Trophoblast cell (in vitro differentiated cells and primary cell): ENCODE data around the gene CCT3.
A peak's percentile ranks its signal among the peaks of the same experiment; 100 is the strongest.

Experiments
- DNase-seq, 2 donors: peaks; one replicate each; pipeline ENCODE4 v3.0.0-alpha.2; 2016
- H2AFZ ChIP-seq: 2 replicates; pipeline ENCODE4 v1.6.1; 2013; ENCODE audit warnings: low read length, moderate library complexity, mild to moderate bottlenecking; ENCODE audit not compliant: insufficient read depth, poor library complexity
- H2AK5ac ChIP-seq: 2 replicates; pipeline ENCODE4 v1.6.1; 2013; ENCODE audit warnings: mild to moderate bottlenecking, low read length
- H2BK120ac ChIP-seq: 2 replicates; pipeline ENCODE4 v1.6.1; 2013; ENCODE audit warnings: low read length, mild to moderate bottlenecking, moderate library complexity; ENCODE audit not compliant: insufficient read depth, poor library complexity
- H2BK12ac ChIP-seq: 2 replicates; pipeline ENCODE4 v1.6.1; 2013; ENCODE audit warnings: mild to moderate bottlenecking, low read length, moderate library complexity
- H2BK5ac ChIP-seq: 2 replicates; pipeline ENCODE4 v1.6.1; 2013; ENCODE audit warnings: low read length, low read depth, moderate library complexity, mild to moderate bottlenecking; ENCODE audit not compliant: poor library complexity
- H3K14ac ChIP-seq: 2 replicates; pipeline ENCODE4 v1.6.1; 2013; ENCODE audit warnings: mild to moderate bottlenecking, low read length
- H3K18ac ChIP-seq: 2 replicates; pipeline ENCODE4 v1.6.1; 2013; ENCODE audit warnings: mild to moderate bottlenecking, low read length
- H3K23ac ChIP-seq: 2 replicates; pipeline ENCODE4 v1.6.1; 2013; ENCODE audit warnings: low read length
- H3K27ac ChIP-seq: 2 replicates; pipeline ENCODE4 v1.5.1; 2013; ENCODE audit warnings: low read depth, mild to moderate bottlenecking, inconsistent platforms, low read length, moderate library complexity
- H3K27me3 ChIP-seq: 2 replicates; pipeline ENCODE4 v1.6.1; 2013; ENCODE audit warnings: inconsistent platforms, mild to moderate bottlenecking, low read length, moderate library complexity; ENCODE audit not compliant: insufficient read depth
- H3K36me3 ChIP-seq, 2 experiments: 1 replicate in 1 of 2; 2 replicates in 1 of 2; pipeline ENCODE4 v1.6.1; 2013; ENCODE audit warnings: low read length in 2 of 2, mild to moderate bottlenecking in 2 of 2, moderate library complexity in 1 of 2; ENCODE audit not compliant: insufficient read depth in 2 of 2, control insufficient read depth in 1 of 2
- H3K4ac ChIP-seq: 2 replicates; pipeline ENCODE4 v1.6.1; 2013; ENCODE audit warnings: low read depth, mild to moderate bottlenecking, low read length, moderate library complexity
- H3K4me1 ChIP-seq, 2 experiments: 1 replicate in 1 of 2; 2 replicates in 1 of 2; pipeline ENCODE4 v1.6.1; 2013; ENCODE audit warnings: low read length in 2 of 2, mild to moderate bottlenecking in 2 of 2, moderate library complexity in 1 of 2; ENCODE audit not compliant: insufficient read depth in 2 of 2, control insufficient read depth in 1 of 2
- H3K4me2 ChIP-seq: 2 replicates; pipeline ENCODE4 v1.6.1; 2013; ENCODE audit warnings: inconsistent platforms, mild to moderate bottlenecking, low read length, moderate library complexity
- H3K4me3 ChIP-seq: 2 replicates; pipeline ENCODE4 v1.5.1; 2013; ENCODE audit warnings: mild to moderate bottlenecking, low read depth, low read length, inconsistent platforms
- H3K79me1 ChIP-seq: one replicate; pipeline ENCODE4 v1.6.1; 2013; ENCODE audit warnings: low read length
- H3K79me2 ChIP-seq: 2 replicates; pipeline ENCODE4 v1.6.1; 2013; ENCODE audit warnings: low read length, mild to moderate bottlenecking; ENCODE audit not compliant: control insufficient read depth, insufficient read depth, poor library complexity
- H3K9ac ChIP-seq: 2 replicates; pipeline ENCODE4 v1.6.1; 2013; ENCODE audit warnings: mild to moderate bottlenecking, low read length
- H3K9me3 ChIP-seq: 2 replicates; pipeline ENCODE4 v1.6.1; 2013; ENCODE audit warnings: low read depth, mild to moderate bottlenecking, control low read depth, inconsistent platforms, low read length; ENCODE audit not compliant: insufficient read depth
- H4K12ac ChIP-seq: 2 replicates; pipeline ENCODE4 v1.6.1; 2013; ENCODE audit warnings: low read depth, mild to moderate bottlenecking, low read length, moderate library complexity
- H4K8ac ChIP-seq: 2 replicates; pipeline ENCODE4 v1.6.1; 2013; ENCODE audit warnings: low read depth, mild to moderate bottlenecking, low read length, moderate library complexity
- H4K91ac ChIP-seq: one replicate; pipeline ENCODE4 v1.6.1; 2013; ENCODE audit warnings: low read depth, mild to moderate bottlenecking, low read length, moderate library complexity
- WGBS: extraction: QIAGEN DNeasy Blood & Tissue Kit; methylation state at CpG from one replicate; pipeline ENCODE4 v1.1.7; 2013; ENCODE audit warnings: missing lambda C conversion rate; ENCODE audit not compliant: insufficient read length, insufficient coverage; ENCODE audit errors: extremely low coverage; 5-methylcytosine and 5-hydroxymethylcytosine counted together

The CCT3 gene

GRCh38 chr1:156382561-156382960 is 44.5 kb upstream of the CCT3 start:
- no peak overlapping the region for H2AK5ac ChIP-seq
- no peak for DNase-seq
- no peak overlapping the region for H3K14ac ChIP-seq
- no peaks in the 10 kb centered on the region for H3K27me3 ChIP-seq
- no peak overlapping the region for H3K4me2 ChIP-seq
- H3K23ac ChIP-seq: no peak overlapping the region
- WGBS: no CpG with 5 or more reads among the region's 7 CpGs
- H3K9me3 ChIP-seq: peaks cover 1% of the 10 kb centered on the region
- H2BK120ac ChIP-seq: no peak overlapping the region
- no peak overlapping the region for H3K9ac ChIP-seq
- no peak overlapping the region for H3K27ac ChIP-seq
- no peak overlapping the region for H4K8ac ChIP-seq
- peaks cover 16 to 20% of the 10 kb centered on the region in 2 experiments for H3K4me1 ChIP-seq
- H2AFZ ChIP-seq: no peak overlapping the region
- no peak overlapping the region for H3K4ac ChIP-seq
- H3K4me3 ChIP-seq: no peak overlapping the region
- H3K79me2 ChIP-seq: no peaks in the 10 kb centered on the region
- H3K36me3 ChIP-seq: peaks cover 13 to 25% of the 10 kb centered on the region in 2 experiments
- no peak overlapping the region for H2BK5ac ChIP-seq
- H3K79me1 ChIP-seq: peaks cover 8% of the 10 kb centered on the region
- H4K12ac ChIP-seq: no peak overlapping the region
- no peak overlapping the region for H2BK12ac ChIP-seq
- no peak overlapping the region for H4K91ac ChIP-seq
- no peak overlapping the region for H3K18ac ChIP-seq

GRCh38 chr1:156379420-156380165 is 41.5 kb upstream of the CCT3 start:
- Histone ChIP-seq H3K4ac (no peak overlapping the region), H4K8ac (peak overlapping the region; percentile 5), H3K79me1 (peaks cover 8% of the 10 kb centered on the region), H3K27ac (peak overlapping the region; percentile 40), H3K4me1 (peaks cover 21 to 24% of the 10 kb centered on the region in 2 experiments), H3K14ac (no peak overlapping the region), H3K4me2 (no peak overlapping the region), H3K4me3 (no peak overlapping the region), H4K12ac (no peak overlapping the region), H2AK5ac (peak overlapping the region; percentile 1), H3K9ac (no peak overlapping the region), H3K18ac (no peak overlapping the region), H2BK12ac (peak overlapping the region; percentile 50), H3K27me3 (no peaks in the 10 kb centered on the region), H4K91ac (peak overlapping the region; percentile 4), H2BK120ac (no peak overlapping the region), H2AFZ (no peak overlapping the region), H2BK5ac (peak overlapping the region; percentile 0), H3K79me2 (no peaks in the 10 kb centered on the region), H3K9me3 (peaks cover 1% of the 10 kb centered on the region), H3K23ac (no peak overlapping the region), H3K36me3 (peaks cover 16 to 25% of the 10 kb centered on the region in 2 experiments)
- no peak for DNase-seq
- no CpG with 5 or more reads among the region's 3 CpGs for WGBS

- H3K79me1 ChIP-seq: peaks cover 8% of the 10 kb centered on the region
- H2BK120ac ChIP-seq: peak overlapping the region; percentile 17
- no peaks in the 10 kb centered on the region for H3K27me3 ChIP-seq
- H3K36me3 ChIP-seq: peaks cover 13 to 21% of the 10 kb centered on the region in 2 experiments
- H3K4me2 ChIP-seq: no peak overlapping the region
- no peak overlapping the region for H3K4me3 ChIP-seq
- peaks cover 1% of the 10 kb centered on the region for H3K9me3 ChIP-seq
- peak overlapping the region; percentile 71 for H4K91ac ChIP-seq
- H3K4me1 ChIP-seq: peaks cover 21 to 24% of the 10 kb centered on the region in 2 experiments
- WGBS: no CpG with 5 or more reads among the region's 6 CpGs
- H3K14ac ChIP-seq: no peak overlapping the region
- H3K27ac ChIP-seq: peak overlapping the region; percentile 65
- H4K12ac ChIP-seq: no peak overlapping the region
- no peak overlapping the region for H3K9ac ChIP-seq
- H3K79me2 ChIP-seq: no peaks in the 10 kb centered on the region
- peak overlapping the region; percentile 66 for H4K8ac ChIP-seq
- no peak overlapping the region for H3K23ac ChIP-seq
- peak overlapping the region; percentile 71 for H2BK12ac ChIP-seq
- H3K18ac ChIP-seq: no peak overlapping the region
- H2AFZ ChIP-seq: no peak overlapping the region
- DNase-seq: no peak
- H2BK5ac ChIP-seq: peak overlapping the region; percentile 43
- no peak overlapping the region for H3K4ac ChIP-seq
- H2AK5ac ChIP-seq: peak overlapping the region; percentile 35
These were observed 40.5 kb upstream of the CCT3 start for GRCh38 chr1:156378557-156378956.

GRCh38 chr1:156376958-156377919 is 39.1 kb upstream of the CCT3 start:
- H2AK5ac ChIP-seq: peak overlapping the region; percentile 63
- H3K4me1 ChIP-seq: peaks cover 21 to 24% of the 10 kb centered on the region in 2 experiments
- H3K79me2 ChIP-seq: no peaks in the 10 kb centered on the region
- H3K4me3 ChIP-seq: no peak overlapping the region
- peak overlapping the region; percentile 40 for H3K14ac ChIP-seq
- H3K27ac ChIP-seq: no peak overlapping the region
- H3K9ac ChIP-seq: no peak overlapping the region
- no peak overlapping the region for H3K4ac ChIP-seq
- H3K36me3 ChIP-seq: peaks cover 10 to 16% of the 10 kb centered on the region in 2 experiments
- H3K79me1 ChIP-seq: peaks cover 8% of the 10 kb centered on the region
- no CpG with 5 or more reads among the region's 20 CpGs for WGBS
- no peaks in the 10 kb centered on the region for H3K27me3 ChIP-seq
- H3K23ac ChIP-seq: no peak overlapping the region
- peaks cover 1% of the 10 kb centered on the region for H3K9me3 ChIP-seq
- H4K12ac ChIP-seq: peak overlapping the region; percentile 23
- no peak overlapping the region for H4K8ac ChIP-seq
- no peak for DNase-seq
- H2BK12ac ChIP-seq: peak overlapping the region; percentile 51
- H3K4me2 ChIP-seq: no peak overlapping the region
- H2BK5ac ChIP-seq: peak overlapping the region; percentile 17
- peak overlapping the region; percentile 25 for H3K18ac ChIP-seq
- H2AFZ ChIP-seq: no peak overlapping the region
- H4K91ac ChIP-seq: peak overlapping the region; percentile 59
- H2BK120ac ChIP-seq: no peak overlapping the region
